ENCODE data around the gene GOLT1A.

- TF ChIP-seq, protein P1, sequence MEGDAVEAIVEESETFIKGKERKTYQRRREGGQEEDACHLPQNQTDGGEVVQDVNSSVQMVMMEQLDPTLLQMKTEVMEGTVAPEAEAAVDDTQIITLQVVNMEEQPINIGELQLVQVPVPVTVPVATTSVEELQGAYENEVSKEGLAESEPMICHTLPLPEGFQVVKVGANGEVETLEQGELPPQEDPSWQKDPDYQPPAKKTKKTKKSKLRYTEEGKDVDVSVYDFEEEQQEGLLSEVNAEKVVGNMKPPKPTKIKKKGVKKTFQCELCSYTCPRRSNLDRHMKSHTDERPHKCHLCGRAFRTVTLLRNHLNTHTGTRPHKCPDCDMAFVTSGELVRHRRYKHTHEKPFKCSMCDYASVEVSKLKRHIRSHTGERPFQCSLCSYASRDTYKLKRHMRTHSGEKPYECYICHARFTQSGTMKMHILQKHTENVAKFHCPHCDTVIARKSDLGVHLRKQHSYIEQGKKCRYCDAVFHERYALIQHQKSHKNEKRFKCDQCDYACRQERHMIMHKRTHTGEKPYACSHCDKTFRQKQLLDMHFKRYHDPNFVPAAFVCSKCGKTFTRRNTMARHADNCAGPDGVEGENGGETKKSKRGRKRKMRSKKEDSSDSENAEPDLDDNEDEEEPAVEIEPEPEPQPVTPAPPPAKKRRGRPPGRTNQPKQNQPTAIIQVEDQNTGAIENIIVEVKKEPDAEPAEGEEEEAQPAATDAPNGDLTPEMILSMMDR (IDR thresholded peaks at IDR 0.05): no peak
- no peak for TF ChIP-seq EZH2 (IDR thresholded peaks at IDR 0.05; ENCODE audit: borderline replicate concordance, insufficient read depth, low read depth, low read length, poor library complexity, severe bottlenecking)
Measured at GRCh38 chr1:204161609-204162493, 51.9 kb downstream of the GOLT1A start.
